Epidermal melanocyte (primary cell): ENCODE measurements around the gene TERF2IP.

Experiments used
- DNase-seq: peaks from one replicate; pipeline ENCODE4 v3.0.0; 2011; ENCODE audit warnings: low spot score; ENCODE audit not compliant: insufficient read length

TERF2IP gene, protein sequence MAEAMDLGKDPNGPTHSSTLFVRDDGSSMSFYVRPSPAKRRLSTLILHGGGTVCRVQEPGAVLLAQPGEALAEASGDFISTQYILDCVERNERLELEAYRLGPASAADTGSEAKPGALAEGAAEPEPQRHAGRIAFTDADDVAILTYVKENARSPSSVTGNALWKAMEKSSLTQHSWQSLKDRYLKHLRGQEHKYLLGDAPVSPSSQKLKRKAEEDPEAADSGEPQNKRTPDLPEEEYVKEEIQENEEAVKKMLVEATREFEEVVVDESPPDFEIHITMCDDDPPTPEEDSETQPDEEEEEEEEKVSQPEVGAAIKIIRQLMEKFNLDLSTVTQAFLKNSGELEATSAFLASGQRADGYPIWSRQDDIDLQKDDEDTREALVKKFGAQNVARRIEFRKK

GRCh38 chr16:75647492-75648264, at the start of gene TERF2IP, which contains the start of gene KARS1:
Gene TERF2IP (plus strand): TSS chr16:75647773. CDS start chr16:75647883, 110 bp downstream.
Gene KARS1 (minus strand): TSS chr16:75647665. CDS start chr16:75647639, 26 bp downstream.
- peak; percentile 81 for DNase-seq

DNA sequence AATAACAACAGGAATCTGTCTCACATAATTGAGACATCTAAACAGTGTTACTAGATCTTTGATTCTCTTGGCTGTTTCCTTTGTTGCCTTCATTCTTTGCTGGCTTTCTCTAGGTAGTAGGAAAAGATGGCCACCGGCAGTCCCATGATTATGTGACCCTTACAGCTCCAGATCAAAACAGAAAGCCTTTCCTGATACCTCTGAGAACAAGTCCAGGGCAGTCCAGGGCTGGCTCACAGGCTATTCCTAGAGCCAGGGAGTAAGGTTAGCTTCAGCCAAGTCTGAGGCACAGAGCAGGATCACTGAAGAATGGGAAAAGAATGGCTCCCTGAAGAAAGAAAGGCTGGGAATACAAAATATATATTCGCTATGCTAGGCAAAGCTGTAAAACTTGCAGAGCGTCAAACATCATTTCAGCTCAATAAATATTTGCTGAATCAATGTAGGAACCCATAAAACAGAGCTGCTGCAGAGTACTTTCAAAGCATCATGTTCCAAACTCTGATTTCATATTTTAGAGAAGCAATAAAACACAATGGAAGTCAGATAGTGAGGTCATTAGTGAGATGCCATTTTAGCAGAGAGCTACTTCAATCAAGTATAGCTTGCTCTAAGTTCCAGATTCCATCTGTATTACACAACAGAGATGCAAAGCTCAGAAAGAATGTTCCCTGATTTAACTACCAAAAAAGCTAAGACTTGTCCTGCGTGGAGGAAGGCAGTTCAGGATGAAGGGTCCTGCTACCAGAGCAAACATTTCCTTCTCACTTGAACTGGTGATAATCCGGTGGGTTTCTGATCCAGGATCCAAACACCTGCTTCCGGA, 47.9 kb upstream of the TERF2IP start:
- DNase-seq: no peak

GRCh38 chr16:75603241-75603640, 44.3 kb upstream of the TERF2IP start:
- DNase-seq: no peak

- DNase-seq: no peak
Measured at GRCh38 chr16:75606507-75606906, 41.1 kb upstream of the TERF2IP start.

DNA sequence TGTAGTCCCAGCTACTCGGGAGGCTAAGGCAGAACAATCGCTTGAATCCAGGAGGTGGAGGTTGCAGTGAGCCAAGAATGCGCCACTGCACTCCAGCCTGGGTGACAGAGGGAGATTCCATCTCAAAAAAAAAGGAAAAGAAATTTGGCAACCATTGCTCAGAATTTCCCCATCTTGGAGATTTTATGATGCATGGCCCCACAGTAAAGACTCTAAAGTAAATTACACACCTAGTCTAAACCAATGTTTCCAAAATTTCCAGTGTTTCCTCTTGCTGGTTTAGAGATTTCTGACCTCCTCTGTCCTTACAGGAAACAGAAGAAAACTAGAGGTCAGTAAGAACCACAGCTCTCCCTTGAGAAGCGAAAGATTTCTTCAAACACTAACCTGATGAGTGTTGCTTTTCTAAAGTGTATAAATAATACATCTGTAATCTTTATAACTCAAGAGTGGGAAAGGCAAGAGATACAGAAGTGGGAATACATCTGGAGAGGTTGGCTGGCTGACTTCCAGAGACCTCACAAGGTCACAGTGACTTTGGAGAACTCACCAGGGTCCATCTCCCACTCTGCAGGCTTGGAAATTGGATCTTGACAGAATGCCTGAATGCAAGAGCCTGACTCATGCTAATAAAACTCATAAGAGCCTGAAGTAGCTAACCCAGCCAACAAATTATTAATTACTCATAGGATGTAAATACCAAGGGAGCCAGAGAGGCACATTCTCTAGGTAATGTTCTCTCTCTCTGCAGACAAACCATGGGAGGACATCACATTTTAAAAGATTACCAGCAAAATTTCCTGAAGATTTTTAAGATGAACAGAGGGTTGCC, 33.3 kb upstream of the TERF2IP start:
- DNase-seq: no peak

DNA sequence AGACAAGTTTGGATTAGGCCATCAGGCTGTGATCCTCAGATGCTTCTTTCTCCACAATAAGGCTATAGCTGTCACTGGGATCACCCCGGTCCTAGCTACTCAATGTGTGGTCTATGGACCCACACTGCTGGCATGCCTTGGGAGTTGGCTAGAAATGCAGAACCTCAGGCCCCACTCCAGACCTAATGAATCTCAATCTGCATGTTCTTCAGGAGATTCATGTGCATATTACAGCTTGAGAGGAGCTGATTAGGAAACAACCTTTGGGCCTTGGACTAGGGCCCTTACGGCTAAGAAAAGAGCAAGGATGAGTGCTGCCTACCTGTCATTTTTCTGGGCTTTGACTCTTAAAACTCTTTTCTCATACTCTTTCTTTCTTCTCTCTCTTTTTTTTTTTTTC, 32.0 kb upstream of the TERF2IP start:
- no peak for DNase-seq

DNA sequence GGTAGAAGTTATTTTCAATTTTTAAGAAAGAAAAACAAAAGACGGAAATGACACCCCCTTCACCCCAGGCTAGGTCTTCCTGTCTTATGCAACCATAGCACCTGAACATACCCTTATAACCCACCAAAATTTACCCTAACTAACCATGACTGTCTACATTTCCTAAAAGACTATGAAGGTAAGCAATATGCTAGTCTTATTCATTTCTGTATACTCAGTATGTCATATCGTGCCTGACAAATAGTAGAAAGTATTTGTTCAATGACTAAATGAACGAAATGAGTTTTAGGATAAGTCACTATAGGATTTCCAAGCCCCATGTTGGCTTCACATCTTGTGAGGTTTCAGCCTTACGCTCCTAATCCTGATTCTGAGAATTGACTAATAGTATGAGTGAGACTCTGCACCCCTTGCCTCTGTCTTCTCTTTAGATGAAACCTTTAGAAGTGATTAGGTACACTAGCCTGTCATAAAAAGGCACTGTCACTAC, 31.0 kb upstream of the TERF2IP start:
- no peak for DNase-seq

DNA sequence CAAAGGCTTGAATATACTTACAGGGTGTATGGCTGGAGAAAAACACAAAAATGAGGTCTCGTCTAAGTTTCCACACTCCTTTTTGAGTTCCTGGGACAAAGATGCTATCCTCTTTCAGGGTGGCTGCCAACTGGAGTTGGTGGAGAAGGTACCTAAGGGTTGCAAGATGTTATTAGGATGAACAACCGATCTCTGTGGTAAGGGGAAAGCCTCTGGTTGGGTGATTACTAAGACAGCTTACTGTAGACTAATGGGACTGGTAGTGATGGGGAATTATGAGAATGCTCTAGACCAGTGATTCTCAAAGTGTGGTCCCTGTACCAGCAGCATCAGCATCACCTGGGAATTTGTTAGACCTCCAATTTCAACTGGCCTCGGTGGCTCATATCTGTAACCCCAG, 30.5 kb upstream of the TERF2IP start:
- no peak for DNase-seq

DNA sequence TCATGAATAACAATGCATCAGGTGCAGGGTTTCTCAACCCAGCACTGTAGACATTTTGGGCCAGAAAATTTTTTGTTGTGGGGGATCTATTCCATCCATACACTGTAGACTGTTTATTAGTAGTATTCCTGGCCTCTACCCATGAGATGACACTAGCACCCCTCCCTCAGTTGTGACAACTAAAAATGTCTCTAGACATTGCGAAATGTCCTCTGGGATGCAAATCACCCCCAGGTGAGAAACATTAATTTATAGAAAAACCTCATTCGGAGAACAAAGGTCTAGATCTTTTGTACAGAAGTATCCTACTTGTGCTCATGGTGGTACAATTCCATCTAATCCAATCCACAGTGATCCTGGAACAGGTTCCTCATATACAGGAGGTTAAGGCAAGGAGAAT, 28.8 kb upstream of the TERF2IP start:
- no peak for DNase-seq

GRCh38 chr16:75620326-75621169, 27.0 kb upstream of the TERF2IP start:
- DNase-seq: no peak

GRCh38 chr16:75621170-75621477, 26.4 kb upstream of the TERF2IP start:
- no peak for DNase-seq

DNA sequence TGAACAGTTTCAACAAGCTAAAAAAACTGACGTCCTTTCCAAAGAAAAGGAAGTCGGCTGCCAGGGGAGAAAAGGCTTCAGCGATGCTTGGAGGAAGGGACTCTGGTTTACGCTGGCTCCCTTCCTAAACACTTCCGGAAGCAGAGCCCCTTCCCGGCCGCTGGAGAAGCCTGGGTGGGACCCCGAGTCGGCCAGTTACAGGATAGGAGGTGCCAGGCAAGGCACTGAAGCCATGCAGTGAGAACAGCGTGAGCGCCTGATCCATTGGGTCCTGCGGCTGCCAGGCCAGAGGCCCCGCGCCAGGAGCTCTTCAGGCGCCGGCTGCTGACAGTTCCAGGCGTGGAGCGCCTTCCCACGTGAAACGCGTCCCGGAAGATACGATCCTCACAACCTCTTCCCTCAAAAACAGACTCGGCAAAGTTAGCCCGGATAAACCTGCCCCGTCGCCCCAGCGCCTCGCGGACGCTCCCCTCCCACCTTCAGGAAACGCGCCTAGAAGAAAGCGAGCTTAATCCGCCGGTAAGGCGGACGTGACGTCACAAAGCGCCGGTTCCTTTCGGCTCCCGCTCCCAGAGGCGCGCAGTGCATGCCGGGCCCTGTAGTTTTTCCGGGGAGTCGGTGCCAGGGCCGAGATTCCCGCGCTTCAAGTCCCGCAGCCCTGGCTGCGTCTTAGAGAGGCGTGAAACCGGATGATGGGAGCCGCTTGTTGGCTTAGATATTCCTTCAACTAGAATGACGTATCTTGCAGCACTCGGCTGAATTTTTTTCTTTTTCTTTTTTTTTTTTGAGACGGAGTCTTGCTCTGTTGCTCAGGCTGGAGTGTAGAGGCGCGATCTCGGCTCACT, 24.6 kb upstream of the TERF2IP start, which contains the start of gene ADAT1:
Gene ADAT1, minus strand, starts transcription at position 521 of the 845 bp plus-strand sequence. CDS start 2,482 bp downstream, outside the sequence.
- DNase-seq: peak; percentile 91

DNA sequence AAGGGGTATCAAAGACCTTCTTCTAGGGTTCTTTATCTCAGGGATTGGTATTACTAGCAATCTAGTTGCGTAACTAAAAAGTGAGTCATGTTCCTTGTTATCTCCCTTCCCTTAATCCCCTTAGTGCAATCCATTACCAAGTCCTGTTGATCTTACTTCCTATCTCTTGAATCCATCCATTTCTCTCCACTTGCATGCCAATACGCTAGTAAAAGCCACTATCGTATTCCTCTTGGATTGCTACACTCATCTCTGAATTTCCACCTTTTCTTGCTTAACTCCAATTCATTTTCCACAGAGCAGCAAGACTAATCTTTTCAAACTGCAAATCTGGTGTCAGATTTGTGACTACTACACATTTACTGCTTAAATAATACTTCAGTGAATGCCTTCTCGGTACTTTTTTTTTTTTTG, 22.6 kb upstream of the TERF2IP start:
- DNase-seq: no peak

DNA sequence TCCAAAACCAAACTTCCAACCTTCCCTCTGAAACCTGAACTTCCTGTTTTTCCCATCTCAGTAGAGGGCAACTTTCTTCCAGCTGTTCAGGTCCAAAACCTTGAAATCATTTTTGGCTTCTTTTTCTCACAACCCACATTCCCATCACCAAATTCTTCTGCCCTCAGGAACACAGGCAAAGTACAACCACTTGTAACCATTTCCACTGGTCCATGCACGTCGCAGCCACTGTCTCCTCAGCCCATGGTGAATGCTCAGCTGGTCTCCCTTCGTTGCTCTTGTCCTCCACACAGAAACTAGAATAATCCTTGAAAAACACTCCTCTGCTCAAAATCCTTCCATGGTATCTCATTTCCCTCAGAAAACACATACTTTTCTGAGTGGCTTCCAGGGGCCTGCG, 20.8 kb upstream of the TERF2IP start:
- no peak for DNase-seq

- peak; percentile 31 for DNase-seq
Measured at GRCh38 chr16:75627851-75628250, 19.7 kb upstream of the TERF2IP start.

DNA sequence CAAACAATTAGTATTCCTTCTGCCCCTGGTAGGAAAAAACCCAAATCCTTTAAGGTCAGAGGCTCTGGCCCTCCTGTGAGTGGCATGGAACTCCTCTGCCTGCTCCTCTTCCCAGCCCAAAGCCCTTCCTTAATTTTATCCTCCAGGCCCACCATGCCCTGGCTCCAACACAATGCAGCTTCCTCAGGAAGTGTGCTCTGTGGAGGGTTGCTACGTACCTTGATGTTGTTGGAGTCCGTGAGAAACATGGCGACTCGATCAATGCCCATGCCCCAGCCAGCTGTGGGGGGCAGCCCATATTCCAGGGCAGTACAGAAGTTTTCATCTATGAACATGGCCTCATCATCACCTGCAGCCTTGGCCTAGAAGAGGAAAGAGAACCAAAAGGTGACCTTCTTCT, 19.2 kb upstream of the TERF2IP start:
- no peak for DNase-seq

- no peak for DNase-seq
Measured at GRCh38 chr16:75629132-75629531, 18.4 kb upstream of the TERF2IP start.

DNA sequence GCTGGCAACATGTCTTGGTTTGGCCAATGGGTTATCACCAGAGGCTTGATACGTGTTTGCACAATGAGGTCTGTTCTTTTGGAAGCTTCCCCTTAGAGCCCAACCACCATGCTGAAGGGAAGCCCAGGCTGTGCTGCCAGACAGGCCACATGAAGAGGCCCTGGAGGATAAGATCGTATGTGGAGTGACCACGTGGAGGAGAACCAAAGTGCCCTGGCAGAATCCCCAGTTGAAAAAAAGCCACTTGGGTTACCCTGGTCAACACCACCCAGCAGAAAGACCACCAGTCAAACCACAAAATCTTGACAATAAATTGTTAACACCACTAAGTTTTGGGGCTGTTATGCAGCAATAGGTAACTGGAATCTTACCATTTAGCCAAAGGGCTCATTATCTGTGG, 17.5 kb upstream of the TERF2IP start:
- no peak for DNase-seq

GRCh38 chr16:75632857-75633256, 14.7 kb upstream of the TERF2IP start:
- no peak for DNase-seq
